WTC11 (cell line): ENCODE measurements around the gene ANKRD17.

Experiments
- TF ChIP-seq, protein P1 (sequence below): fragments of 200-600 bp; IDR thresholded peaks from 2 replicates; pipeline ENCODE4 v1.8.0; 2022; ENCODE audit warnings: antibody characterized with exemption
- TF ChIP-seq, protein P2 (sequence below): sonication (generic); formaldehyde crosslinking; IDR thresholded peaks from 2 replicates; pipeline ENCODE4 v1.8.1; 2023; ENCODE audit warnings: mild to moderate bottlenecking, missing genetic modification reagents, moderate library complexity

DNA sequence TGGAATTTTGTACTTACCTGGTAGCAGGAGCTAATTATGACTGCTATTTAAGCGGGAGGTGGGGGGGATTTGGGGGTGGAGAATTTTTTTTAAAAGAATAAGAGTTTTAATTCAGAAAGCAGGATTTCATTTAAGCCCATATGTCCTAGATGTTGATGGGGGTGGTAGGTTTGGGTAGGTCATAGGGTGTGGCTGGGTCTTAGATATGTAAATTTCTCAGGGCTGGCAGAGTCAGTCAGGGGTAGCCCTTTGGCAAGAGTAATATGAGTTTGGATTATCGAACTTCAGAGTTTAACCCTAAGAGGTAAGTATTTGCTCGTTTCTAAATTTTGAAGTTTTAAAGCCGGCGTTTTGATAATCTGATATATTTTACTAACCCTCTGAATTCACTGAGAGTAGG lies 153.9 kb downstream of the ANKRD17 start:
- TF ChIP-seq, protein P1, sequence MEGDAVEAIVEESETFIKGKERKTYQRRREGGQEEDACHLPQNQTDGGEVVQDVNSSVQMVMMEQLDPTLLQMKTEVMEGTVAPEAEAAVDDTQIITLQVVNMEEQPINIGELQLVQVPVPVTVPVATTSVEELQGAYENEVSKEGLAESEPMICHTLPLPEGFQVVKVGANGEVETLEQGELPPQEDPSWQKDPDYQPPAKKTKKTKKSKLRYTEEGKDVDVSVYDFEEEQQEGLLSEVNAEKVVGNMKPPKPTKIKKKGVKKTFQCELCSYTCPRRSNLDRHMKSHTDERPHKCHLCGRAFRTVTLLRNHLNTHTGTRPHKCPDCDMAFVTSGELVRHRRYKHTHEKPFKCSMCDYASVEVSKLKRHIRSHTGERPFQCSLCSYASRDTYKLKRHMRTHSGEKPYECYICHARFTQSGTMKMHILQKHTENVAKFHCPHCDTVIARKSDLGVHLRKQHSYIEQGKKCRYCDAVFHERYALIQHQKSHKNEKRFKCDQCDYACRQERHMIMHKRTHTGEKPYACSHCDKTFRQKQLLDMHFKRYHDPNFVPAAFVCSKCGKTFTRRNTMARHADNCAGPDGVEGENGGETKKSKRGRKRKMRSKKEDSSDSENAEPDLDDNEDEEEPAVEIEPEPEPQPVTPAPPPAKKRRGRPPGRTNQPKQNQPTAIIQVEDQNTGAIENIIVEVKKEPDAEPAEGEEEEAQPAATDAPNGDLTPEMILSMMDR, result no peak
- TF ChIP-seq, protein P2, sequence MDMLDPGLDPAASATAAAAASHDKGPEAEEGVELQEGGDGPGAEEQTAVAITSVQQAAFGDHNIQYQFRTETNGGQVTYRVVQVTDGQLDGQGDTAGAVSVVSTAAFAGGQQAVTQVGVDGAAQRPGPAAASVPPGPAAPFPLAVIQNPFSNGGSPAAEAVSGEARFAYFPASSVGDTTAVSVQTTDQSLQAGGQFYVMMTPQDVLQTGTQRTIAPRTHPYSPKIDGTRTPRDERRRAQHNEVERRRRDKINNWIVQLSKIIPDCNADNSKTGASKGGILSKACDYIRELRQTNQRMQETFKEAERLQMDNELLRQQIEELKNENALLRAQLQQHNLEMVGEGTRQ (CRISPR knock-in tag), result no peak
